Activated CD8-positive, alpha-beta memory T cell treated with anti-CD3 and anti-CD28 coated beads for 1 hour (primary cell): ENCODE results near the gene DLGAP4.

Experiments used
- DNase-seq, 2 donors: peaks; one replicate each; pipeline ENCODE4 v3.0.0-alpha.2; 2020; ENCODE audit warnings: low read depth in 1 of 2; ENCODE audit errors: extremely low read depth in 1 of 2

The DLGAP4 gene

GRCh38 chr20:36528176-36528874 is 222.2 kb downstream of the DLGAP4 start:
- DNase-seq = no peak

DNA sequence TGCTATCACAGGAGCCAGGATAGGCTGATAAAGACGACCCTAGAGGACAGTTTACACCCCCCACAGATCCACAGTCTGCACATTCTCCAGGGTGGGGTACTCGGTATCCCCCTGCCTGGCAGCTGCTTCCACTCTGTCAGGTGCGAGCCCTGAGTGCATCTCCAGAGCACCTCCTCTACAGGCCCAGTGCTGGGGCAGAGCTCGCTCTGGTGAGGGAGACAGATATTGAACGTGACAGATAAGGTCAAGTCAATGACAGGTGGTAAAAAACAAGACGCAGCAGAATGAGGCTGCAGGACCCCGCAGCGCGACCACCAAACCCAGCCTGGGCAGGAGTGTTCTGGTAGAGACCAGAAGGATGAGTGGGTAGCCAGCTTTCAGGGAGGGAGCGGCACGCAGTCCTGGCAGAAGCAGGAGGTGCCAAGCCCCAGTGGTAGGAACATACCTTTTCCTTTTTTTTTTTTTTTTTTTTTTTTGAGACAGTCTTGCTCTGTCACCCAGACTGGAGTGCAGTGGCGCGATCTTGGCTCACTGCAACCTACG is 222.8 kb downstream of the DLGAP4 start:
- no peak for DNase-seq

DNA sequence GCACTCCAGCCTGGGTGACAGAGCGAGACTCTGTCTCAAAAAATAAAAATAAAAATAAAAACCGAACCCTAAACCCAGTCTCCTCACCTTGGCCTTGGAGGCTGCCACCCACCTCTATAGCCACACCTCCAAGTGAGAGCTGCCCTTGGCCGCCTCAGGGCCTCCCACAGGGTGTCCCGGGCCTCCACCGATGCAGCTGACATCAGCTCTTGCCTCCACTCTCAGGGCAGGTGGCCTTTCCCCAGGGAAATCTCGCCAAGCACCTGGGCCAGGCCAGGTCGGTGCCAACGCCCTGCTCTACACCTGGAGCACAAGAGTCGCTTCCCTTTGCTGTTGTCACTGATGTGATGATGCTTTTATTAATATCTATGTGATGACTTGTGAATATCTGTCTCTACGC is 226.2 kb downstream of the DLGAP4 start:
- no peak for DNase-seq

DNA sequence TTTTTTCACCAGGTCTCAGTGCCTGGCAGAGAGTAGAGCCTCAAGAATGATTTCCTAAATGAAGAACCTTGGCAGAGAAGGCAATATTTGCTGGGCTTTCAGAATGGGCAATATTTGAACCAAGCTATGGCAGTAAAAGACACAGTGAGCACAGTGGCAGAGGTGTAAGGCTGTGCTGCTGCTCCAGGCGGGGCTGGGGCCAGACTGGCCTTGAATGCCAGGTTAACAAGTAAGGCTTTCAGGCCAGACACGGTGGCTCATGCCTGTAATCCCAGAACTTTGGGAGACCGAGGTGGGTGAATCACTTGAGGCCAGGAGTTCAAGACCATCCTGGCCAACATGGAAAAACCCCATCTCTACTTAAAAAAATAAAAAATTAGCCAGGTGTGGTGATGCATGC is 226.7 kb downstream of the DLGAP4 start:
- no peak for DNase-seq

DNA sequence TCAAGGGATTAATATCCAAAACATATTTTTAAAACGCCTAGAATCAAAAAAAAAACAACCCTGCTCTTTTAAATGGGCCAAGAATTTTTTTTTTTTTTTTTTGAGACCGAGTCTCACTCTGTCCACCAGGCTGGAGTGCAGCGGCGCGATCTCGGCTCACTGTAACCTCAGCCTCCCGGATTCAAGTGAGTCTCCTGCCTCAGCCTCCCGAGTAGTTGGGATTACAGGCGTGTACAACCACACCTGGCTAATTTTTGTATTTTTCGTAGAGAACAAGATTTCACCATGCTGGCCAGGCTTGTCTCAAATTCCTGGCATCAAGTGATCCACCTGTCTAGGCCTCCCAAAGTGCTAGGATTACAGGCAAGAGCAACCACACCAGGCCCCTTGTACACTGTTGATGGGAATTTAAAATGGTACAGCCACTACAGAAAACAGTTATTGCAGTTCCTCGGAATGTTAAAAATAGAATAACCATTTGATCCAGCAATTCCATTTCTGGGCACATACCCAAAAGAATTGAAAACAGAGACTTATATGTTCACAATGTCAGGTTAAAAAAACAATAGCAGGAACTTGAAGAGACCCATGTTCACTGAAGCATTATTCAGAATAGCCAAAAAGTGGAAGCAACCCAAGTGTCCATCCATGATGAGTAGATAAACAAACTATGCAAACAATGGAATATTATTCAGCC is 232.0 kb downstream of the DLGAP4 start:
- DNase-seq = no peak

GRCh38 chr20:36540551-36541211 is 234.5 kb downstream of the DLGAP4 start:
- DNase-seq = no peak

DNA sequence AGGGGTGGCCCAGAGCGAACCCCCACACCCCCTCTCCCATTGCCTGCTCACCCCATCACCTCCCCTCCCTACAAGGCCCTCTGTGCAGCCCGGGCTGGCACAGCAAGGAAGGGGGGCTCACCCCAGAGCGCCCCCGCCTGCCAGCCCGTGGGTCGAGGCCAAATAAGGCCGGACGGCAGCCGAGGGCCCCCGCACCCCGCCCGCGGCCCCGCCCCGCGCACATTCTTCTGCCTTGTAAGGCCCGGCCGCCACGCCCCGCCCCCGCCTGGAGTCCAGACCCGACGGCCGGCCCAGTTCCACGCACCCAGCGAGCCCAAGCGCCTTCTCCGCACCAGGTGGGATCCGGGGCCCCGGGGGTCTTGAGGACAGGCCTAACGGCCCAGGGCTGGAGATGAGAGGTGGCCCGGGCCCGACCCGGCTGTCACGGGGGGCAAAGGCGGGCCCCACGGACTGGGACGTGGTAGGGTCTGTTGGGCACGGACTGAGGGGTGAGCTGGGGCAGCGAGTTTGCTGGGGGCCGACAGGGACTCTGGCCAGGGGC is 235.2 kb downstream of the DLGAP4 start, which contains the start of gene MYL9:
MYL9 (plus strand) TSS at position 293 of the 541 bp plus-strand sequence. CDS start 3,366 bp downstream, outside the sequence.
- no peak for DNase-seq

DNA sequence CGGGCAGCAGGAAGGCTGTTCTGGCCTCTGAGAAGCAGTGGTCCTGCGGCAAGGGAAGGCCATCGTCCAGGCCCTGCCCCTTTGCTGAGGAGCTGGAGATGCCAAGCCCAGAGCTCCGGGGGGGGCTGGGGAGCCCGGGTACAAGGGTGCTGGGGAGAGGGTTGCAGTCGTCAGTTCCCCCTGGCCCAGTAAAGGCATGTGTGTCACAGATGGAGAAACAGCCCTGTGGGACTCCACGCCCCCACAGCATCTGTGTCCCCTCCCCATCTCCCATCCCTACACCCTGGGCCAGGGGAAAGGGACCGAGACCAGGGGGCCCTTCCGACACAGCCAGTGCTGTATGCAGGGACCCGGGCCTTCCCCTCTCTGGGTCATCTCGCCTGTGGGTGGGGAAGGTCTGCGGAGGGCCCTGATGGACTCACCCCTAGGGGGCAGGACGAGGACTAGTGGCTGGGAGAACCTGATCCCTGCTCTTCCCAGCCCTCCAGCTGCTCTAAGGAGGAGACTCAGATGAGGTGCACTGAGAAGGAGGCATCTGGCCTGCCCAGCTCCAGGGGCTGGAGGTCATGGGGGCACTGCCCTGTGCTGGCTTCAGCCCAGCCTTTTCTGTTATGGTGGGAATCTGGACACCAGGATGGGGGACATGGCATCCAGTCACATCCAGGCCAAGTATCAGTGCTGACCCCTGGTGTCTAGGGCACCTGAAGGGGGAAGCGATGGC is 235.8 kb downstream of the DLGAP4 start:
- no peak for DNase-seq

DNA sequence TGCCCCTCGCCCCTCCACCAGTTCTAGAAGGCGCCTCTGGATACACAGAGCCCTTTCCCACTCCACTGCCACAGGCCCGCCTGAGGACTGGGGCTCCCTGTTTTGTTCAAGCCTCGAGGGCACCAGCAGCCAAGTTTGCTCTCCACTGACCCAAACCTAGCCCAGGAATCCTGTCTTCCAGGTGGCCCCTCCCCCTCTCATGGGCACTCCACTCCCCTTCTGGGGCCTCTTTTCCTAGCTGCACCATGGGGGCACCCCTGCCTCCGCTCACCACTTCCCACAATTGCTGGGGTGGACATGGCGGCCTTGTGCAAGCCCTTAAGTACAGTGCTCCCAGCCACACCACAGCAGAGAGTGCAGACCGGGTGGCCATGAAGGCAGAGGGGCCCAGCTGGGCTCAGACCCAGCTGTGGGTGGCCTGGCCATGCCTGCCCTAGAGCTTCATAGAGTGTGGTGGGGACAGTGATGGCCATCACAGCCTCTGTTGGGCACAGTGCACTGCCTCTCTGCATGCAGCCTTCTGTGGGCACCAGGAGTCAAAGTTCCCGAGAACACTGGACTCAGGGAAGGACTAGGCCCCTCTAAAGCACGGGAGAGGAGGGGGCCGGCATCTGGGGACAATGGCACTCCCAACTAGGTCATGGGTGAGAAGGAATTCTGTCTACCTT is 236.5 kb downstream of the DLGAP4 start:
- DNase-seq = no peak

DNA sequence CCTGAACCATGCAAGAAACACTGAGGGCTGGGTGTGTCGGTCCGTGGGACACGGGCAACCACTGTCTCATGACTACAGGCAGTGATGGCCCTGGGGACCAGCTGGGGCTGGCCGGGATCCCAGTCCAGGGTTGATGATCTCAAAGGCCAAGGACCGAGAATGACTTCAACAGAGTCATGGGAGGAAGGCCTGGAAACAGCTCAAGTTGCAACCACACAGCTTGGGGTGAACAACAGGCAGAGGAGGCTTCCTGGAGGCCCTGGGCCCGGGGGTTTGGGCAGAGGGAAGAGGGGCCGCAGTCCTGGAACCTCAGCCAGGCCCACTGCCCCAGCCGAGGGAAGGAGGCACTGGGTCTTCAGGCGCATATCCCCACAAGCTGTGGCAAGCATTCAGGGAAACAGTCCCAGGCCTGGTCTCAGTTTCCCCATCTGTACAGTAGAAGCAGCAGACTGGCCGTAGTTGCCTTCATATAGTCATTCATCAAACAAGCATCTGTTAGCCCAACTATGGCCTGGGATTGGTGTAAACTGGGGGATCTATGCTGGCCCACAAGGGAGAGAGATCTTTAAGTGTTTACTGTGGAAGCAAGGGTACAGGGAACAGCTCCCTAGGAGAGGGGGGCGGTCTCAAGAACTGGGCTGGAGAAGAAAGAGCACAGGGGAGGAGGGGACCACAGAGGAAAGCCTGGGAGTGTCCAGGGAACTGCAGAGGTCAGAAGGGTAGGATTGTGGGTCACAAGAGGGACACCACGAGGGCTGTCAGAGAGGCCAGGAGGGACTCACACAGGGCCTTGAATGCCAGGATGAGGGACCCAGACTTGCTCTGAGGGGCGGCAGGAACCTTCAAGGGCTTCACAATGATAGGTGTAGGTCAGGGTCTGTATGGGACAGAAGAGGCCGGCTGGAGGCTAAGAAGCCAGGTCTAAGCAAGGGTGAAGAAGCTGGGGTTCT is 237.3 kb downstream of the DLGAP4 start:
- no peak for DNase-seq

- DNase-seq = no peak
Measured at GRCh38 chr20:36544134-36545018, 238.2 kb downstream of the DLGAP4 start.

DNA sequence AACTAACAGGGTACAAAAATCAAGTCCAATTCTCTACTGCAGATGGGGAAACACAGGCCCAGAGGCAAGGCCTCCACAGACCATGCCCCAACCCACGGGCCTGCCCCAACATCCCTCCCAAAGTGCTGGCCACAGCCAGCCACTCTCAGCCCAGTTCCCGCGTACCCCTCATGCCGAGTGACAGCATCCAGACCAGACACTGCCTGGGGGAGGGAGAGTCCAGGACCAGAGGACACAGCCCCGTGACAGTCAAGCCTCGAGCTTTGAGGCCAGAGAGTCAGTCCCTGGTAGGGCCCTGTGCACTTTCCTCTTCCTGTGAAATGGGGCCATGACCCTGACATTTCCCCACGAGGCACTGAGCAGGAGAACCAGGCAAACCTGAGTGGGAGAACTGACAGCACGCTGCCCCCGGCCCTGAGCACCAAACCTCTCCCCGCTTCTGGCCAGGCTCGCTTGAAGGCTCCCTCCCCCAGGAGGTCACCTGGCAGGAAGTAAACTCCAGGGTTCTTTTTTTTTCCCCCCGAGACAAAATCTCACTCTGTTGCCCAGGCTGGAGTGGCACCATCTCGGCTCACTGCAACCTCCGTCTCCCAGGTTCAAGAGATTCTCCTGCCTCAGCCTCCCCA is 240.1 kb downstream of the DLGAP4 start:
- no peak for DNase-seq

DNA sequence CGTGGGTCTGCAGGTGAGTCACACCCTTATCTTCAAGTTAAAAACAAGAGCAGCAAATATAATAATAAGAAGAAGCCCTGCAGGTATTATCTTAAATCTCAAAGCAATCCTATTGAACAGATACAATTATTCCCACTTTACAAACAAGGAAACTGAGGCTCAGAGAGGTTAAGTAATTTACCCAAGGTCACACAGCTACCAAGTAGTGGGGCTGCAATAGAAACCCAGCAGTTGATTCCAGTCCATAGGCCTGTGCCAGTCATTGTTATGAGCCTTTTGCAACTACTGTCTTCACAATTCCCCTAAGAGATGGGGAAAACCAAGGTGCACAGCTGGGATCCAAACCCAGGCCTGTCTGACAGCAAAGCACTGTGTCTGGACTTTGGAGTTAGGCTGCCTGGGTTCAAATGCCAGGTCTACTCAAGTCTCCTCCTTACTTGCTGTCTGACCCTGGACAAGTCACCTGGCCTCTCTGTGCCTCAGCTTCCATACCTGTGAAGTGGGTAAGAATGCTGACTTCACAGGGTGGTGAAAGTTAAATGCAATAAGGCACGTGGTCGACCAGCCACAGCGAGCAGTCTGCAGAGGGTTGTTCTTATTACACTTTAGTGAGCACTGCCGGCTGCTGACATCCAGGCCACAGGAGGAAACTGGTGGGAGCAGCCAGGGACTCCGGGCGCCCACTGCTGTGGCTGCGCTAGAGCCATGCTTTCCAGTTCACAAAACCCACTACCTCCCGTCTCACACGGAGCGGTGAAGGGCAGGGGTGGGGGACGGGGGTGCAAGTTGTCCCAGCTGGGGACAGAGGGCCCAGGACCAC is 241.3 kb downstream of the DLGAP4 start:
- no peak for DNase-seq

GRCh38 chr20:36548006-36548315 is 241.8 kb downstream of the DLGAP4 start:
- no peak for DNase-seq

DNA sequence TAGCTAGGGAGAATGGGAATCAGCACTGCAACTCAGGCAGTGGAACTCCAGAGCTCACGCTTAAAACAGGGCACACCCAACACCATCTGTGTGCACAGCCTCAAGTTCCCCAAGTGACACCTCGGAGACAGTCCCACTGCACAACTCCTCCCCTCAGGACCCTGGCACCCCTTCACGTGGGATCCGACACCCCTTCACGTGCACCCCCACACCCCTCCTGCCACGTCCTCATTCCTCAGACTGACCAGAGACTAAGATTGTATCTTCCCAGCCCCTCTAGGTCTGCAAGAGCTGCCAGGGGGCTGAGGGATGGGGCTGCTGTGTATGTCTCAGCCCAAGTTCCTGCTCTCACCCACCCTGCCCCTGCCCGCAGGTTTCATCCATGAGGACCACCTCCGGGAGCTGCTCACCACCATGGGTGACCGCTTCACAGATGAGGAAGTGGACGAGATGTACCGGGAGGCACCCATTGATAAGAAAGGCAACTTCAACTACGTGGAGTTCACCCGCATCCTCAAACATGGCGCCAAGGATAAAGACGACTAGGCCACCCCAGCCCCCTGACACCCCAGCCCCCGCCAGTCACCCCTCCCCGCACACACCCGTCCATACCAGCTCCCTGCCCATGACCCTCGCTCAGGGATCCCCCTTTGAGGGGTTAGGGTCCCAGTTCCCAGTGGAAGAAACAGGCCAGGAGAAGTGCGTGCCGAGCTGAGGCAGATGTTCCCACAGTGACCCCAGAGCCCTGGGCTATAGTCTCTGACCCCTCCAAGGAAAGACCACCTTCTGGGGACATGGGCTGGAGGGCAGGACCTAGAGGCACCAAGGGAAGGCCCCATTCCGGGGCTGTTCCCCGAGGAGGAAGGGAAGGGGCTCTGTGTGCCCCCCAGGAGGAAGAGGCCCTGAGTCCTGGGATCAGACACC is 242.8 kb downstream of the DLGAP4 start:
- no peak for DNase-seq

DNA sequence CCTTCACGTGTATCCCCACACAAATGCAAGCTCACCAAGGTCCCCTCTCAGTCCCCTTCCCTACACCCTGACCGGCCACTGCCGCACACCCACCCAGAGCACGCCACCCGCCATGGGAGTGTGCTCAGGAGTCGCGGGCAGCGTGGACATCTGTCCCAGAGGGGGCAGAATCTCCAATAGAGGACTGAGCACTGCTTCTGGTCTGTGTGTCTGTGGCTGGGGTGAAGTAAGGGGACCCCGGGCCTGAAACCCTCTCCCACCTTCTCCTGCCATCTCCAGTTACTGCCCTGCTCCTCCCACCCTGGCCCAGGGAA is 243.4 kb downstream of the DLGAP4 start:
- DNase-seq = no peak
